GM19467 (cell line): ENCODE measurements around the gene MPZL1.
"Not testable (repeated sequence)": the region's sequence is repeated elsewhere in the genome, so short reads cannot be mapped to it uniquely, and the experiment has no call there.

ENCODE experiments used
- ATAC-seq: cut with Tn5 transposase; IDR thresholded peaks from one replicate; pipeline ENCODE4 v1.9.1; 2021; ENCODE audit warnings: mild to moderate bottlenecking, moderate library complexity; ENCODE audit not compliant: unreplicated experiment

MPZL1 gene

GRCh38 chr1:167718914-167719691 is 2.7 kb upstream of the MPZL1 start:
- no peak for ATAC-seq

DNA sequence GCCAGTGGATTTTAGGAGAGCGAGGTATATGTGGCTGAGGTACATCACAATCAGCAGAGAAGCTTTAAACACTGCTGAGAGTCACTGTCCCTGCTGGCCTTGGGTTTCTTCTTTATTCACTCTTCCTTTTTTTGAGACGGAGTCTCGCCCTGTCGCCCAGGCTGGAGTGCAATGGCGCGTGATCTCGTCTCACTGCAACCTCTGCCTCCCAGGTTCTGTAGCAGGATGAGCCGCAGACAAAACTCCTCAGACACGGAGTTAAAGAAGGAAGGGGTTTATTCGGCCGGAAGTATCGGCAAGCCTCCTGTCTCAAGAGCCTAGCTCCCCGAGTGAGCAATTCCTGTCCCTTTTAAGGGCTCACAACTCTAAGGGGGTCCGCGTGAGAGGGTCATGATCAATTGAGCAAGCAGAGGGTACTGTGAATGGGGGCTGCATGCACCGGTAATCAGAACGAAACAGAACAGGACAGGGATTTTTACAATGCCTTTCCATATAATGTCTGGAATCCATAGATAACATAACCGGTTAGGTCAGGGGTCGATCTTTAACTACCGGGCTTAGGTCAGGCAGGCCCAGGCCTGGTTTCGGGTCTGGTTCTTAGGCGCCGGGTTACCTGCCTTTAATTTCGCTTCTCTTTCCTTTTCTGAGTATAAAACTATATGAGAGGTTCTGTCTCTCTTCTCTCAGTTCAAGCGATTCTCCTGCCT is 1.9 kb upstream of the MPZL1 start:
- ATAC-seq, result not testable (repeated sequence)

DNA sequence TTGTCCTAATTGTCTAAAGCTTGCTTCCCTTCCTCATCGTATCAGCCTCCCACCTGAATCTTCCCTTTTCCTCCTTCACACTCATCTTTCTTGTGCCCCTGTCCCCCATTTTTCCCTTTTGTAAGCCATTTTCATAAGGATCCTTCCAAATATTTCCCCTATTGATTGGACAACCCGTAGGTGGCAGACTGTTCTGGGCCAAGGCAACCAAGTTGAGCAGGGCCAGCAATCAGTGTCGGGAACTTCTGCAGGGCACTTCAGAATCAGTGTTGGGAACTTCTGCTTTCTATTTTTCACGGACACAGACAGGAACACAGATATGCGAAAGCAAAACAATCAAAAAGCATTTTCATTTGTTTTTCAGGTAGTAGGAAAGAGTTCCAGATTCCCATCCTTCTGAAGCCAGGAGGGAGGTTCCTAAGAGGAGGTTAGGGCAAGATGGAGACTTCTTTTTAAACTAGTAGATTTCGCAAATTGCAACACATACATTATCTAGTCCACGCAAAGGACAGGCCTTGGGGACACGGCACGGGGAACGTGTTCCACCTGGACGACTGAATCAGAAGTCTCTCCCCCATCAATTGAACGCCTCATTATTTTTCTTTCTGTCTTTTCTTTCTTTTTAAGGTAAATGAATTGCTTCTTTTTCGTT is 691 bp upstream of the MPZL1 start:
- ATAC-seq, result peak; percentile 1

- ATAC-seq, result peak; percentile 29
These were observed 529 bp downstream of the MPZL1 start for GRCh38 chr1:167722152-167722869.

GRCh38 chr1:167722870-167723251 is 1.1 kb downstream of the MPZL1 start:
- ATAC-seq, result no peak

DNA sequence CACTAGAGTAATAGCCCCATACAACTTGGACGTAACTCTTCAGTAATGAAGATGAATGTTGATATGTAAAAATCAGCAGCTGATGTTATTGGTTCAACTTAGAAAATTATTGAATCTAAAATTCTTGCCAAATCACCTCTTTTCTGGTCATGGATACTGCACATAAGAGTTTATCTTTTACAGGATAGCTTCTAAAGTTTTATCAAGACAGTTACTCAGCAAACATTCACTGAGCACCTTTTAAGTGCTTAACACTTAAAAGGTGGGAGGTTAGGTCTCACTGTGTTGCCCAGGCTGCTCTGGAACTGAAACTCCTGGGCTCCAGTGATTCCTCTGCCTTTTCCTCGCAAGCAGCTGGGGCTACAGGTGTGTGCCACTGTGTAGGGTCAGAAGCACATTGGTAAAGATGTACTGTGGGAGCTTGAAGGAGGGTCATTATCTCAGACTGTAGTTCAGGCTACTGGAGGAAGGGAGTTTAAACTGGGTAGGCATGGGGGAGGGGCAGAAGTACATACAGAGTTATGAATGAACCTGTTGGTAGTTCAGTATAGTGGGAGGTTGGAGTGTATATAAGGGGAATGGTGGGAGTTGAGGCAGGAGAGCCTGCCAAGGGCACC is 2.0 kb downstream of the MPZL1 start:
- ATAC-seq, result no peak

GRCh38 chr1:167726008-167726407 is 4.2 kb downstream of the MPZL1 start:
- ATAC-seq, result no peak

DNA sequence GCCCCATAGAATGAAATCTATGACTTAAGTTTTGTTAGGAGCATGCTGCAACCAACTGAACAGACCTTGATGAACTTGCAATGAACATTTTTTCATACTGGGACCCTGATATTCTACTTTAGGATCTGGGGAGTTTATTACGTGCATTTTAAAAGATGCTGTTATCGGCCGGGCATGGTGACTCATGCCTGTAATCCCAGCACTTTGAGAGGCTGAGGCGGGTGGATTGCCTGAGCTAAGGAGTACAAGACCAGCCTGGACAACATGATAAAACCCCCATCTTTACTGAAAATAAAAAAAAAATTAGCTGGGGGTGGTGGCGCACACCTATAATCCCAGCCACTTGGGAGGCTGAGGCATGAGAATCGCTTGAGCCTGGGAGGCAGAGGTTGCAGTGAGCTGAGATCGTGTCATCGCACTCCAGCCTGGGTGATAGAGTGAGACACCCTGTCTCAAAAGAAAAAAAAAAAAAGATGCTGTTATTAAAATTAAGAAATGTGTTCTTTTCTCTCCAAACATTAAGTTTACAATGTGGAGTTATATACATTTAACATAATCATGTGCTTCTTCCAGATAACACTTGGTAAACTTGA is 7.1 kb downstream of the MPZL1 start:
- no peak for ATAC-seq

DNA sequence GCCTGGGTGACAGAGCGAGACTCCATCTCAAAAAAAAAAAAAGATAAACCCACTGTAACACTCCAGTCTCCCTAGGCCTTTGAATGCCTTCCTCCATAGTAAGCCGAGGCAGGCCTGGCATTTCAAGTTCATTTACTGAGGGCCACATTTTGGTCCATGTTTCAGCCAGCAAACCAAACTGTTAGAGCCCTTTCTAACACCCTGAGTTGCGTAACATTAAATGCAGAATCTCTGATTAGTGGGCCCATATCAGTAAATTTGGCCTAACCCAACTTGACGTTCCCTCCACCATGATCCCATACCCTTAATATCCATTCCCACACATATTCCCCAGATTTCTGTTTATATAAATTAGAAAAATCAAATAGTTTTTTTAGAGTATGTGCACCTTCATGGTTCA is 12.4 kb downstream of the MPZL1 start:
- ATAC-seq, result no peak

DNA sequence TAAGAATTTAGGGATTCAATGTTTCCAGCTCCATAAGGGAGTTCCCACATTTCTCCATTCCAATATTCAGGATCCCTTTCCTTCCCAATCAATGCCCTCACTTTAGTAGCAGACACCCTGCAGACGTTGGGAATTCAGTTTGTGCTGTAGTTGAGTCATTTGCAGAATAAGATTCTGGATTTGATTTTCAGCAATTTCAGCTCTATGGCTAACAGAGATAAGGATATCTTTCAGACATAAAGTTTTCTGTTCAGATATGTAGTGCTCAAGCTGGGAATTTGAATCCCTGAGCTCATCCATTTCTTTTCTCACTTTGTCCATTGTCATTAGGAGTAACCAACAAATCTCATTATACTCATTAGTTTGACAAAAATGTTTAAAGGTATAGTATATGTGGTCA is 13.1 kb downstream of the MPZL1 start:
- ATAC-seq, result no peak

DNA sequence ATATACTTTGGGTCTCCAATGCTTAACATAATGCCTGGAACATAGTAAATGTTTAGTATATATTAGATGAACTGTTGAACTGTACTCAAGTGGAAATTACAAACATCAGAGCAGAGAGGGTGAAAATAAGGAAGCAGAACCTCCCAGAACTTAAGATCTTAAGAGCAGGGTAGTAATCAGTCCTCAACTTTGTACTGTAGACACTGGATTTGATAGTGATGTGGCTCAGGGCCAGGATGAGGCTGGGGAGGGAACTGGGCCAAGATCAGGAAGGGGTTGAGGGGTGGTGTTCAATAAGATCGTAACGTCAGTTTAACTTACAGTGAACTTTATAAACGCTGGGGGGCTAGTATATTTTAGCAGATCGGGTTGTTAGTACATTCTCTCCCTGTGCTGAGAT is 15.4 kb downstream of the MPZL1 start:
- ATAC-seq, result no peak

GRCh38 chr1:167738158-167738557 is 16.4 kb downstream of the MPZL1 start:
- no peak for ATAC-seq

DNA sequence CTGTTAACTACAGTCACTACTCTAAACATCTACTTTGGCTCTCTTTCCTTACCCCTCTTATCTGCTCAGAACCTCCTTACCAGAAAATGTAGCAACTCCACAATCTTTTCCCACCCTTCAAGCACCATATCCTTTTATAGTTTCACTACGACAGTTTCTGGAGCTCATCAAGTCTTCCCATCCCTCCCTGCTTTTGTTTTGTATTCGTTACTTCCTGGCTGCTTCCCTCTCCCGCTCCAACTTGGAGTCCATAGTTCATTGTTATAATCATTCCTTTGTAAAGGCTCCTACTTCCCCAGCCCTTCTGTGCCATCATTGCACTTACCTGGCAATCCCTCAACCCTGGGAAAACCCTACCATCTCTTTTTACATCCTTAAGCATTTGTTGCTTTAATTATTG is 18.0 kb downstream of the MPZL1 start:
- no peak for ATAC-seq

DNA sequence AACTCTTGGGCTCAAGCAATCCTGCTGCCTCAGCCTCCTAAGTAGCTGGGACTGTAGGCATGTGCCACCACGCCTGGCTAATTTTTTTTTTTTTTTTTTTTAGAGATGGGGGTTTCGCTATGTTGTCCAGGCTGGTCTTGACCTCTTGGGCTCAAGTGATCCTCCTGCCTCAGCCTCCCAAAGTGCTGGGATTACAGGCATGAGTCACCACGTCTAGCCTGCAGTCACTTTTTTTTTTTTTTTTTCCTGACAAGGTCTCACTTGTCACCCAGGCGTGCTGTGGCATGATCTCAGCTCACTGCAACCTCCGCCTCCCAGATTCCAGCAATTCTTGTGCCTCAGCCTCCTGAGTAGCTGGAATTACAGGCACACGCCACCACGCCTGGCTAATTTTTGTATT is 19.3 kb downstream of the MPZL1 start:
- ATAC-seq, result not testable (repeated sequence)

GRCh38 chr1:167742392-167743057 is 20.7 kb downstream of the MPZL1 start:
- ATAC-seq, result not testable (repeated sequence)

GRCh38 chr1:167744901-167745300 is 23.1 kb downstream of the MPZL1 start:
- no peak for ATAC-seq

DNA sequence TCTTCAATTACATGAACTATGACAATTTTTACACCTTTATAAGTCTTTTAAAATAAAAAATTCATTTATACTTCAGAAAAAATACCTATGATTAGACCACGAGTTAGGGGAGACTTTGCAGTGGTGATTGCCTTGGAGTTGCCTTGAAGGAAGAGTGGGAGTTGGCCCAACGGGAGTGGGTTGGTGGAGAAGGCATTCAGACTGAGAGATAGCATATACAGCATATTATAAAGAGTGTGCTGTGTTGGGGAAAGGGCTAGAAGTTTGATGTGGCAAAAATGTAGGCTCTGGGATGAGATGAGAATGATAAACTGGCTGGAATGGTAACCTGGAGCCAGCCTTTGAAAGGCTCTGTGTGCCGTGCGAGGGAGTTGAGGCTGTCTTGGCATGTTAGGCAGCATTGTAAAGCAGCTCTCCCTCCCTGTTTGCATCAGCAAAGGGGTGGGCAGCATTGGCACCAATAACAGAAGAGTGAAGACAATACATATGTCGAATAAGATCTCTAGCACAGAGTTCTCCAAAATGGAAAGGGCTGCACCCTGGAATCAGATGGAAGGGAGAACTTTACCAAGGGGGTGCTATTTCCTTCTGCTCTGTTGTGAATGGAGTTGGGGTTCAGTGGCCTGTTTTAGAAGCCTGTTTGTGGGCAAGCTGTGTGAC is 24.4 kb downstream of the MPZL1 start:
- ATAC-seq, result no peak

- no peak for ATAC-seq
These were observed 25.3 kb downstream of the MPZL1 start for GRCh38 chr1:167746988-167747655.

- no peak for ATAC-seq
These were observed 26.2 kb downstream of the MPZL1 start for GRCh38 chr1:167747988-167748387.
